ENCODE results near the gene SMU1.
"Not testable (repeated sequence)": the region's sequence is repeated elsewhere in the genome, so short reads cannot be mapped to it uniquely, and the experiment has no call there.

SMU1 gene

DNA sequence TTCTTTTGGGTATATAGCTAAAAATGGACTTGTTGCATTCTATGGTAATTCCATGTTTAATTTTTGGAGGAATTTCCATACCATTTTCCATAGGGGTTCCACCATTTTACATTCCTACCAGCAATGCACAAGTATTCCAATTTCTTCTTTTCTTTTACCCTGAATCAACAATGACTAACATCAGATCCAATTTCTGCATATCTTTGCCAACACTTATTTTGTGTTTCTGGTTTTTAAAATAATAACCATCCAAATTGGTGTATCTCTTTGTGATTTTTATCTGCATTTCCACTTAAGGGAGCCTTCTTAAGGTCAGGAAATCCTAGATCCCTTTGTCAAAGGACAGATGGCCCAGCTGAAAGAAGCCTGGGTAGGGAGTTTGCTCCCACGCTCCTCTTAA, 29.5 kb upstream of the SMU1 start:
- no peak for DNase-seq (ENCODE audit: low read depth in 2 of 2)

DNA sequence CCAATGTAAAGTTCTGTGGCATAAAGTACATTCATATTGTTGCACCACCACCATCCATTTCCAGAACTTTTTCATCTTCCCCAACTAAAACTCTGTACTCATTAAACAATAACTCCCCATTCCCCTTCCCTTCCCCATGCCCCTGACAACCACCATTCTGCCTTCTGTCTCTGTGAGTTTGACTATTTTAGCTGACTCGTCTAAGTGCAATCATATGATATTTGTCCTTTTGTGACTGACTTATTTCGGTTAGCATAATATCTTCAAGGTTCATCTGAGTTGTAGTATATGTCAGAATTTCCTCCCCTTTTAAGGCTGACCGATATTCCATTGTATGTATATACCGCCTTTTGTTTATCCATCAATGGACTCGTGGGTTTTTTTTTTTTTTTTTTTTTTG, 29.0 kb upstream of the SMU1 start:
- no peak for DNase-seq (ENCODE audit: low read depth in 2 of 2)

GRCh38 chr9:33104401-33104800, 27.9 kb upstream of the SMU1 start:
- no peak for DNase-seq (ENCODE audit: low read depth in 2 of 2)

DNA sequence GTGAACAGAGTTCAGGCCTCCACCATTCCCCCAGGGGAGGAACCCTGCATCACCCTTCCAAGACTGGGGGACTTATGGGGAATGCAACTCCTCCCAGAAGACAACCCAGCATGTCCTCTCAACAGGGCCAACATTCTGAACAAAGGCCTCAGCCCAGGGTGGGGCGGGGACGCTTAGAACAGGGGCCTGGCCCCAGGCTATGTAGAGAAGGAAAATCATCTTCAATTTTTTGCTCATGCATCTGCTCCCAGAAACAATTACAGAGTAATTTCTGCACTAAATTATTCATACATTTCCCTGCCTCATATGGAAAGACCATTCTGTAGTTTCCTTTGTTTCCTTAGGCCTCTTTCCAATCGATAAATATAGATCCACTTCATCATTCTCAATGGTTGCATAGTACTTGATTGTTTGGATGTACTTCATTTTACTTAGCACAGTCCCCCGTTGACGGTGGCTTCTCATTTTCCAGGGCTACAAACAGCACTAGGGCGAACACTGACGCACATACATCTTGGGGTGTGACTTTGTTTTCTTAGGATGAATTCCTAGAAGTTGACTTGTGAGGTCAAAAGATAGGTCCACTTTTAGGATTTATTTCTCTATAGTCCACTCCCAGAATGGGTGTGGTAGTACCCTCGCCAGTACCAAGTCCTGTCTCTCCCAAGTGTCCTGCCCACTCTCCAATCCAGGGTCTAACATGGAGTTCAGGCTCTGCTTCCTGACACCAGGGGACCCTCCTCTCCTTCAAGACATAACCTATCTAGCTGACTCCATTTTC, 27.2 kb upstream of the SMU1 start:
- no peak for DNase-seq (ENCODE audit: low read depth in 2 of 2)

GRCh38 chr9:33102551-33103210, 26.2 kb upstream of the SMU1 start:
- no peak for DNase-seq (ENCODE audit: low read depth in 2 of 2)

DNA sequence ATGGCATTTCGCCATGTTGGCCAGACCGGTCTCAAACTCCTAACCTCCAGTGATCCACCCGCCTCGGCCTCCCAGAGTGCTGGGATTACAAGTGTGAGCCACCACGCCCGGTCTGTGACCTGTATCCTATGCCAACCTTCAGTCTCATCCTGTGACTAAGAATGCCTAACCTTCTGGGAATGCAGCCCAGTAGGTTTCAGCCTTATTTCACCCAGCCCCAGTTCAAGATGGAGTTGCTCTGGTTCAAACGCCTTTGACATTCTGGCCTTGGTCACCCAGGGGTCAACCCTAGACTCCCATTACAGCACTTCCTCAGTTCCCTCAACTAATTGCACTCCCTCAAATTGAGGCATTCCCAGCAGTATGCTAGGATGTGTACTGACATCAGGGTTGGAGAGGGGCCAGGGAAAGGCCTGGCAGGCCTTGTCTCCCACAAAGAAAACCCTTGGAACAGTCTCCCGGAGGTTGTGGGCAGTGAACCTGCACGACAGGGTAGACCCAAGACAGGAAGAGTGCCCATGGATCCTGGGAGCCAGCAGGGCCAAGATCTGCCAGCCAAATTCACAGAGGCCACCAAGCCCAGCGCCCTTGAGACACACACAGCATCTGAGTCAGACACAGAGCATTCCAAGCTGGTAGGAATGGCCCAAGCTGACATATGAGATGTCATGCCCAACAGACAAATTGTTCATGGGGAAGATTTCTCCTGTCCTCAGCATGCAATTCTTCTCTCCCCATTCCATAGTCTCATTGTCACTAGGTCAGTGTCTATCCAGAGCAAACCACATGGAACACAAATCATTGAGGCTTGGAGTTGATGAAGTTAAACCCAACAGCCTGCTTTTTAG, 24.9 kb upstream of the SMU1 start:
- no peak for DNase-seq (ENCODE audit: low read depth in 2 of 2)

GRCh38 chr9:33099754-33100153, 23.3 kb upstream of the SMU1 start:
- no peak for DNase-seq (ENCODE audit: low read depth in 2 of 2)

- DNase-seq (ENCODE audit: low read depth in 2 of 2): no peak
Observed at GRCh38 chr9:33097192-33097591, 20.7 kb upstream of the SMU1 start.

DNA sequence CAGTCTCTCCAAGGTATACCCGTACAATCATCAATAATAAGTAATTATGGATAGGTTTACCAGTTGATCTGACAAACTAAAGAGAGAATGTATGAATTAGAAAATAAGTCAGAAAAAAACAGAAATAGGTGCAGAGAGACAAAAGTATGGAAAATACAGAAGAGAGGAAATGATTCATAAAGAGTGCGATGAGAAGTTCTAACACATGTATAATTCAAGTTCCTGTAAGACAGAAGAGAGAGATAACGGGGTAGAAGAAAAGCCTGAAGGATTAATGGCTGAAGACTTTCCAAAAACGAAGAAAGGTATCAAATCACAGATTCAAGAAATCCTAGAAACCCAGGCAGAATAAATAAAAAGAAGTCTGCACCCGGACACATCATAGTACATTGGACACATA, 16.2 kb upstream of the SMU1 start:
- no peak for DNase-seq (ENCODE audit: low read depth in 2 of 2)

DNA sequence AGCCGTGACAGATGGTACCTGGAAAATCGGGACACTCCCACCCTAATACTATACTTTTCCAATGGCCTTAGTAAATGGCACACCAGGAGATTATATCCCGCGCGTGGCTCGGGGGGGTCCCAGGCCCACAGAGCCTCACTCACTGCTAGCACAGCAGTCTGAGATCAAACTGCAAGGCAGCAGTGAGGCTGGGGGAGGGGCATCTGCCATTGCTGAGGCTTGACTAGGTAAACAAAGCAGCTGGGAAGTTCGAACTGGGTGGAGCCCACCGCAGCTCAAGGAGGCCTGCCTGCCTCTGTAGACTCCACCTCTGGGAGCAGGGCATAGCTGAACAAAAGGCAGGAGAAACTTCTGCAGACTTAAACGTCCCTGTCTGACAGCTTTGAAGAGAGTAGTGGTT, 9.2 kb upstream of the SMU1 start:
- not testable (repeated sequence) for DNase-seq (ENCODE audit: low read depth in 2 of 2)

DNA sequence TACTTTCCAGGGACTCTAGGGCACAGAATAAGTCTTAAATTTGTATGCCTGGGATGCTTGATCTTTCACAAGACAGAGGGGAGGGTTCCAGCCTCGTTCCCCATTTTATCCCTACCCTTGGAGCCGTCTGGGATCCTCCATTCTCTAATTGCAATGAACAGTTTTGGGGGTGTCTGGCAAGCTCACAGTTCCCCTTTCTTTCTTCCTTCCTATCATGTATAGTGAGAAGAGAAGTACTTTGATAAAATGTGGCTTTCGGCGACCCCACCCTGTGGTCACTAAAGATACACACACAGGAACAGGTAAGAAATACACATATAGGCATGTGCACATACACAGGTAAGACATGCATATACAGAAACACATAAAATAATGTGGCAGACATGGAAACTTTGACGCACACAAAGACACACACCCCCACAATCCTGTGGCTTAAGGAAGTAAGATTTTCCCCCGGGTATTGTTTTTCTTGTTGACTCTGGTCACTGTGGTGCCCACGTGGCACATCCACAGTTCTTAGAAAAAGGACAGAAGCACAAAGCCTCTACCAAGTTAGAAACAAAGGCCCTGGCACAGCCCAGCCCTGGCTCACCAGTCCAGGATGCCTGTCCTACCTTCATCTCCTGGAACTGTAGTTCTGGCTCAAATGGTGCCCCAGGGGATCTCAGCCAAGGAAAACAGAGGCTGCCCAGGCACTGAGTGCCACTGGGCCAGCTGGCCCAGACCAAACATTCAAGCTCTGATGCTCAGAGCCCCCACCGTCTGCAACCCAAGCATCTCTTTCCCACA, 6.3 kb upstream of the SMU1 start:
- DNase-seq (ENCODE audit: low read depth in 2 of 2): no peak

- no peak for DNase-seq (ENCODE audit: low read depth in 2 of 2)
Observed at GRCh38 chr9:33082128-33082527, 5.7 kb upstream of the SMU1 start.

DNA sequence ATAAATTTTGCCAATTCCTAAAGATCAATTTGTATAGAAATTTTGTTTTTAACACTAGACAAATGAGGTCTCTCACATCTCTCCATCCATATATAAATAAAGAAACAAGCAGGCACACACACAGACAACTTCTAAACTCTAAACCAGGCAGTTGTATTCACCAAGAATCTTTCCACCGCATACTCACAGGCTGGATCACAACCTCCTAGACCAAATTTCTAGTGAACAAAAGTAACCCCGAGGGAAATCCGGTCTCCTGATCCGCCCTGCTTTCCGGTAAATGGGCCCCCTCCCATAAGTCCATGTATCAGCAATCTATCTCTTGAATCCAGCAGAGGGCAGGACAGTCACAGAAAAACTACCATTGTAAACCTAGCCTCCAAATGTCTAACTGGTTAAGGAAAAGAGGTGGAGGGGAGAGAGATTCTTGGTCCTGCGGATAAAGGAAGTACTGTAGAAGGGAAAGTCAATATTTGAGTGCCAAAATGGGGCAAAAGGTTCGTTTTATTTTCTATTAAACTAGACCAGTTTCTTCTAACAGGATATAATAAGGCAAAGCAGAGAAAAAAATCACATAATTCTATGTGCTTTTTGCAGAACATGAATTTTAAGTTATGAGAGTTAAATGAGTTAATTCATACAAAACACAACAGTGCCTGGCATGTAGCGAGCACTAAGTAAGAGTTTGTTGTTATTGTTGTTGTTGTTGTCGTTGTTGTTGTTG, 4.8 kb upstream of the SMU1 start:
- DNase-seq (ENCODE audit: low read depth in 2 of 2): peak in 1 of 2 donors; percentile 44

GRCh38 chr9:33080534-33080933, 4.1 kb upstream of the SMU1 start:
- no peak for DNase-seq (ENCODE audit: low read depth in 2 of 2)

GRCh38 chr9:33068991-33069390, 7.5 kb downstream of the SMU1 start:
- no peak for DNase-seq (ENCODE audit: low read depth in 2 of 2)

- no peak for DNase-seq (ENCODE audit: low read depth in 2 of 2)
Observed at GRCh38 chr9:33065157-33066076, 11.1 kb downstream of the SMU1 start.

DNA sequence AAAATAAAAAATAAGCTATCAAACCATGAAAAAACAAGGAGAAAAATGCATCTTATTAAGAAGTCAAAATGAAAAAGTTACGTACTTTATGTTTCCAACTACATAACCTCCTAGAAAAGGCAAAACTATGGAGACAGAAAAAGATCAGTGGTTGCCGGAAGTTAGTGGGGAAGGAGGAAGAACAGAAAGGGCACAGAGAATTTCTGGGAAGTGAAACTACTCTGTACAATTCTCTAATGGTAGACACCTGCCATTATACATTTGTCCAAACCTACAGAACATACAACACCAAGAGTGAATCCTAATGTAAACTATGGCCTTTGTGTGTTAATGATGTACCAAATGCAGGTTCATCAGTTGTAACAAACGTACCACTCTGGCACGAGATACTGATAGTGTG, 25.3 kb downstream of the SMU1 start:
- no peak for DNase-seq (ENCODE audit: low read depth in 2 of 2)

GRCh38 chr9:33049680-33050361, 26.7 kb downstream of the SMU1 start:
- no peak for DNase-seq (ENCODE audit: low read depth in 2 of 2)

DNA sequence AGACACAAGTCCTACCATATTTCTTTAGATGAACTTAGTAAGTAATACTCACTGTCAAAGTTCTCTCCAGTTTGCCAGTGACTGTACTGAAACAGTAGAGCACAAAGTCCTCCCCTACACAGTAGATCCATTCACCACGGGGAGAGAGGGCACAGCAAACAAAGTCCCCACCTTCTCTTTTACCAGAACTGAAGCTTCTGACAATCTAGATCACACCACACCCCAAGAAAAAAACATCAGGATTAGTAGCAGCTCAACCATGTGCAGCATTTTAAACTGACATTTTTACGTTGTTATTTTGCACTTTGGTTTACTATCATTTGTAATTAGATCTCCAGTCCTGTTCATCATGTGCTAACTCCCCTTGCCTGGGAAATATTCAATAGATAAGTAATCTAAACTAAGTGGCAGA, 28.4 kb downstream of the SMU1 start:
- DNase-seq (ENCODE audit: low read depth in 2 of 2): no peak

Data from stimulated activated CD8-positive, alpha-beta memory T cell treated with anti-CD3 and anti-CD28 coated beads, Interleukin-15, amount 100 ng/mL, for 4 hours (primary cell).